ENCODE results near the gene SLC38A10.
A peak's percentile ranks its signal among the peaks of the same experiment; 100 is the strongest.

The SLC38A10 gene

DNA sequence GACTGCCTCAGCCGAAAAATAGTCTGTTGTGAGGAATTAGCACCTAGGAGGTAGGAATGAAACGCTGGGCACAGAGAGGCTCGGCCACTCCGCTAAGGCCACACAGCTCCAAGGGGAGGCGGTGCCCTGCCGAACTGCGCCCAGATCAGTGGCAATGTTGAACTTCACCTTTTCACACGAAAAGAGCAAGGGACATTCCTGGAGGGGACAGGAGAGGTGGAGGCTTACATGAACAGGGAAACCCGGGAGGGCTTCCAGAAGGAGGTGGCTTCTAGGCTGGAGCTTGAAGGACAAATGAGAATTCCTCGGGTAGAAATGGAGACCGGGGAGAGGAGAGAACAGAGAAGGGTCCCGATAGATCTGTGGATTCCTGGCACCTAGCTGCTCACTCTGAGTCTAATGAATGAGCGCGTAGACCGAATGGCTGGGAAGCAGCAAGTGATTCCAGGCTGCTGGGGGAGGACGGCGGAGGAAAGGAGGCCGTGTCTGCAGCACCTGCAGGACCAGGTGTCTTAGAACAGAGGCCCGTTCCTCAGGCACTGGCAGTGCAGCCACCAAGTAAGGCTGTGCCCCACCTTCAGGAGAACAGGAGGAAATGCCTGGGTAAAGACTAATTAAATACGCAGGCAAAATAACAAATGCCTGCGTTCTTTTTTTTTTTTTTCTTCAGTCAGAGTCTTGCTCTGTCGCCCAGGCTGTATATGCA is 722 bp upstream of the SLC38A10 start:
- DNase-seq, result no peak

DNA sequence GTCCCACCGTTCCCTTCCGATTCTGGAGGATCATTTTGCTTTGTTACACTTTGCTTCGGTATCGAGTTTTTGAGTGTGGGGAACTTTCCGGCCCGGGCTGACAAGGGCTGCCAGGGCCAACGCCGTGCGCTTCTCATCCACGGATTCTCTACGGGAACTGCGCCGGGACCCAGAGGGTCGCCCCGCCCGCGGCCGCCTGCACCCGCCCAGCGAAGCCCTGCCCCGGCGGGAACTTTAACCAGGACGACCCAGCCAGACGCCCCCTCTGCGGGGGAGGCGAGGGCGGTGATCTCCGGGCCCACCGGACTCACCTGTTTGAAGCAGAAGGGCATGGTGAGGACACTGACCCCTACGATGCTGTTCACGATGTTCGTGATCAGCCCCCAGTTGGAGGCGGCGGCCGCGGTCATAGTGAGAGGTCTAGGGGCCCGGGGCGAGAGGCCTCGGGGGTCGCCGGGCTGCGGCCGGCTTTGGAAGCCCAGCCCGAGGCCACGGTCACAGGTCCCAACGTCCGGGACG is 536 bp downstream of the SLC38A10 start:
- no peak for DNase-seq

DNA sequence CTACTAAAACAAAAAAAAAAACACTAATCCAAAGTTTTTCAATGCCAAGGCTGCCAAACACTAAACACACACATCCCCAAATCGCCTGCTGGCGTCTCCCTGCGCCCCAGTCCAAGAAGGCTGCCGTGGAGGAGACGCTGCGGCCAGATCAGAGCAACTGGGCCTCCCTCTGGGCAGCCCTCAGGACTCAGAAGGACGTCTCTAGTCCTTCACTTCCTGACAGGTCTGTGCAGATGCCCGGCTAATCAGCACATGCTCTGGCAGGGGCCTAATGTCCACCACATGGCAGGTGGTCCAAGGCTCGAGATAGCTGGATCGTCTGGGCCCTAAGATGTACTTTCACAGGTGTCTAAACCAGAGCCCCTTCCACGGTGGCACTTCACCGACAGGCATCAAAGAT is 2.7 kb downstream of the SLC38A10 start:
- no peak for DNase-seq

DNA sequence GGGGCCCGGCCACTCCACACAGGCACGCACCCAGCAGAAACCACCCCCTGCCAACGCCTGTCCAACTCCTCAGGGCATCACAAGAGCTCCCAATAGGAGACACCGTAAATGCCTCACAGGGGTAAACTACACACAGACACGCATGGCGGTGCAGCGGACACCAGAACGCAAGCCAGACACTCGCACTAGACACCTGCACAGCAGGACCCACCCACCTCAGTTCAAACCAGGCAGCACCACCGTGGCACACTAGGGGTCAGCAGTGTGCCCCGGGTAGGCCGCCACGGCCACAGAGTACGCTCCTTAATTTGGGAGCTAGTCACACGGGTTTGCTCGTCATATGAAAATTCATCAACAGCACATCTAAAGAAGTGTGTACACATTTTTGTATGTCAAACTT is 3.4 kb downstream of the SLC38A10 start:
- DNase-seq, result no peak

DNA sequence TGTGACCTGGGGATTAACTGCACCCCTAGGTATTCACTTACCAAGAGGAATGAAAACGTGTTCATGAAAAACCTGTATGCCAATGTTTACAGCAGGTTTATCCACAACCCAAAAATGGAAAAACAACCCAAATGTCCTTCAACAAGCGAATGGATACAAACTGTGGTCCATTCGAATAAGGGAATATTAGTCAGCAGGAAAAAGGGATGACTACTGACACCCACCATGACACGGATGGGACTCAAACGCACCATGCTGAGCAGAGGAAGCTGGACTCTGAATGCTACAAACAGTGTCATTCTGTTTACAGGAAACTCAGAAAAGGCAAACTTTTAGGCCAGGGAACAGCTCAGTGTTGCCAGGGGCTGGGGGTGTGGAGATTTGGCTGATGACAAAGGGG is 4.9 kb downstream of the SLC38A10 start:
- no peak for DNase-seq

DNA sequence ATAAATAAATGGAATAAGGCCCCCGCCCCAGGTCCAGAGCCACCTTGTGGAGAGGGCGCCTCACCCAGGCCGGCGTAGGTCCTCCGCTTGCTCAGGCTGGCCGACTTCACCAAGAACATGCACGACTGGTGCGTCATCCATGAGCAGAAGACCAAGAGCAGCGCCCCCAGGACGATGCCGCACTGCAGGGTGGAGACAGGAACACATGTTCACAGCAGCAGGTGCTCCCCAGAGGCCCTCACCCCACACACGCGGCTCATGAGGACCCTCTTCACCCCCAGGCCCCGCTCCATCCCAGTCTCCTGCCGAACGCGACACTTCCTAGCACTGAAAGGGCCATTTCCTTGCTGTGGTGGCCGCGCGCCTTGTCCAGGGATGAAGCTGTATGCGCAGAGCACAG is 5.5 kb downstream of the SLC38A10 start:
- DNase-seq, result no peak

DNA sequence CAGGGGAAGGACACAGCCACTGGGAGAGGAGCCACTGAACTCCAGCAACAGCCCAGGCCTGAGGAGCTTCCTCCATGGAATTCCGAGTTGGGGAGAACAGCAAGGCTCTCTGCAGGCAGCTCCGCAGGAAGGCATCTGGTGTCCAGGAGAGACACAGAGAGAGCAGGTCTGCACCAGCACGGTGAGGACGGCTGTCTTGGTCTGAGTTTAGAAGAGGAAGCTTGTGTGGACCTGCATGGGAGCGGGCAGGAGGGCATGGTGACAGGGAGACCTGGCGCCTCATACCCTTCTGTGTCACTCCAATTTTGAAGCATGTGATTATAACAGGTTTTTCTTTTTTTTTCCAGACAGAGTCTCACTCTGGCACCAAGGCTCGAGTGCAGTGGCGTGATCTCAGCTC is 6.4 kb downstream of the SLC38A10 start:
- DNase-seq, result no peak

DNA sequence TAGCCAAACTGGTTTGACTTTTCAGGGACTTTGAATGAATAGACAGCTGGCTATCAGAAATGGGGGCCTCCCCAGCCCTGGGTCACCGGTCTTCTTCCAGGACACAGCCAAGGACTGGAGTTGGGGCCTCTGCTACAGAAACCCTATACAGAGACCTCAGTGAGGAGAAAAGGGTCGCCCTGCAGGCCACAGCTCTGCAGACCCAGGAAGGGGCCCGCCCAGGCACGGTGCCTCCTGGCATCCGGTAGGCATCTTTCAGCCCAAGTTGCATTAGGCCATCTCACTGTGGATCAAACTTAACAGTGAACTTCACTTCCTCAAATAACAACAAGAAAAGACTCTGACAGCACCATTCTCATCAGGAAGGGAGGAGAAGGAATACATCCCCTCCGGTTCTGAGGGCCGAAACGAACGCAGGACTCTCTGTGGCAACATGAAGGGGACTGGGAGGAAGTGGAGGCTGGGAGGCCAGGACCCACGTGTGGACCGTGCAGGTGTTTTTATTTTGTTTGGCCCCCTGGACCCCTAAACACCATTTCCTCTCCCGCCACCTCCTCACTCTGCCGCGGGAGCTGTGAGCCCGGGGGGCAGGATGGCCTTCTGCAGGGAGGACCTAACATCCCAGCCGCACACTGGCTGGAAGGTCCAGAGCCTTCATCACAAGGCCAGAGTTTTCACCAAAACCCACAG is 7.2 kb downstream of the SLC38A10 start:
- DNase-seq, result no peak

DNA sequence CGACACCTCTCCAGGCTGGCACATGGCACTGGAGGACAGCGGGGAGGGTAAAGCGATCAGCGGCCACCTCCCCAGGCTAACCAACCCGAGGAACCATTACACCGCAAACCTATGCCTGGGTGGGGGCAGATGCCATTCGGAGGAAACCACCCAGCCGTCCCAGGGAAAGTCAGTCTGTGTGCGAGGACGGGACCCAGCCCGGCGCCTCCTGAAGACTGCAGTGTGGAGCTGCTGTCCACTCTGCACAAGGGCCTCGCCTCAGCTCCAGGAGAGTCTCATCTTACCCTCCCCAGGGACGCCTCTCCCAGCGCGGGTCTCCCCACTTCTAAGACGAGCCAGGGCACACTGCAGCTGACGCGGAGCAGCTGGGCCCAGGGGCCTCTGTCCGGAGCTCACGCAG is 8.0 kb downstream of the SLC38A10 start:
- no peak for DNase-seq

DNA sequence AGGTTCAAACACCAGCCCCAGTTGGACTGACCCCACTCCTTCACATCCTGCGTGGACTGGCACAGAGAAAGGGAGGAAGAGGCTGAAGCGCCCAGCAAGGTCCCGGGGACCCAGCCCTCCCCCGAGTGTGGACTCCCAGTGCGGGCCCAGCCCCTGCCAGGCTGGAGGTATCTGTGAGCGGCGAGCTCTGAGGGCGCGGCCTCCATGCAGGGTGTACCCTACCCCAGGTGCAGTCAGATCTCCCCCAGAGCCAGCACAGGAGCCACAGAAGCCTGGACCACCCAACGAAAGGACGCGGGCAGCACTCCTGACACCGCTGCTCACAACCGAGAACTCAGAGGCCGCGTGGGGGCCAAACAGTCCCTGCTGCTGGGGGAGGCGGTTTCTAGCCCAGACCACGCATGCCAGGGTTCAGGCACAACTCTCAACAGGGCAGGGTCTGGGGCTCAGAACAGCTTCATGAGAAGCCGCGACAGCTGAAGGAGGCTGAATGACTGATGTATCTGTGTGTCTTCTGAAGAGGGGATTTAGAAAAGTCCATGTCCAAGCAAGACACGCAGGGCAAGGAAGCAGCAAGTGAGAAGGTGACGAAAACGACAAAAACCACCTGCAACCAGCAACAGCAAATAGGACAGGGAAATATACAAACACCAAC is 8.5 kb downstream of the SLC38A10 start:
- DNase-seq, result no peak

DNA sequence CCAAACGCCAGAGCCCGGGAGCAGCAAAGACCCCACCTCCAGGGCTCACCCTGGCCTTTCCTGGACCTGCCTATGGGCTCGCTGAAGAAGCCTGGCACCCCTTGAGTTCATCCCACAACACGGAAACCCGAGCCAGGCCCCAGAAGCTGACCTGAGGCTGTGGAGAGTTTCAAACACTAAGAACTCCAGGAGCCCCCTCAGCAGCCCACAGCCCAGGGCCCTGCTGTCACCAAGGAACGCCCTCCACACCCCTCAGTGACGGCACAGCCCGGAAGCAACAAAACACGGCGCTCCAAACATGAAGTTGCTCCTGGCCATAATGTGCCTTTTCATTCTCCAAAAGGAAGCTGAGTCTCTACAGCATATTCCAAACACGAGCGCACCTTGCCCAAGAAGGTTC is 9.2 kb downstream of the SLC38A10 start:
- no peak for DNase-seq

DNA sequence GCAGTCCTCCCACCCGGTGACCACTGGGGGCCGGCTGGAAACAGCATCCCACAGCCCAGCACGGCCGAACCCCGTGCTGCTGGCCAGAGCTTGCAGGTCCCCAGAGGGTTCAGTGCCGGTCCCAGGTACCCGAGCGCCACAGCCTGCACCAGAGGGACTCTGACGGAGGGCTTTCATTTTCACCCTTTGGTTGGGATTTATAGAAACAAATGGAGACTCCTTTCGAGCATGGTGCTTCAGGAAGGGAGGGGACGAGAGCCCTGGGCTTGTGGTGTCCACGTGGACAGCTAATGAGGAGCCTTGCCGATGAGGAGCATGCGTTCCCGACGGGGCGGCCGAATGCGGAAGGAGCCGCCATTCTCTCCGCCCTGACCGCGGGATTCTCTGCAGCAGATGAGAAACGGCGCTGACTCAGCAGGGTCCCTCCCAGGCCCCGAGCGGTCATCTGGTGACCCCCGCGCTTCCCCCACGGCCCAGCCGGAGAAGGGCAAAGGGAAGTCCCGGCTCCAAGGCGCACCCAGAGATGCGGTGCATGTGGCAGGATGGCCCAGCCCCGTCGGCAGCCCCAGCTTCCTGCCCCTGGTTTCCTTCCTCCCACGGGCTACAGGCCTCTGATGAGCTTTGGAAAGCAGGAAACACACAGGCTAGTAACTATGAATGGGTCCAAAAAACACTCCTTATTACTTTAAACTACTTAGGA is 9.8 kb downstream of the SLC38A10 start:
- DNase-seq, result no peak

DNA sequence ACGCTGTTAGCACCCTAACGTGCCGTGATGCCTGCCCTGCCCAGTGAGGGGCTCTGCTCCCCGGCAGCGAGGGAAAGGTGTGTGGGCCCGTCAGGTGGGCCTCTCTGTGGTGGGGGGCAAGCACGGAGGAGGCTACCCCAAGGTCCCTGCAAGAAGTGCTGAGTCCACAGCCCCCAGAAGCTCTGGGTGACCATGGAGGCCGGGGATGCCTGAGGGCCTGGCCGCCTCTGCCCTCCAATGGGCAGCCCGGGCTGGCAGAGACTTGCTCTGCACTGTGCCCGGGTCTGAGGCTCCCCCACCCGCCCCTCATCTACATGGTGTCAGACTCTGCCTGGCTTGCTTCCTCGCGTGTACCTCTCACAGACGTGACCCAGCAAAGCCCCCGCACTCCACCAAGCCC is 12.2 kb downstream of the SLC38A10 start:
- DNase-seq, result no peak

DNA sequence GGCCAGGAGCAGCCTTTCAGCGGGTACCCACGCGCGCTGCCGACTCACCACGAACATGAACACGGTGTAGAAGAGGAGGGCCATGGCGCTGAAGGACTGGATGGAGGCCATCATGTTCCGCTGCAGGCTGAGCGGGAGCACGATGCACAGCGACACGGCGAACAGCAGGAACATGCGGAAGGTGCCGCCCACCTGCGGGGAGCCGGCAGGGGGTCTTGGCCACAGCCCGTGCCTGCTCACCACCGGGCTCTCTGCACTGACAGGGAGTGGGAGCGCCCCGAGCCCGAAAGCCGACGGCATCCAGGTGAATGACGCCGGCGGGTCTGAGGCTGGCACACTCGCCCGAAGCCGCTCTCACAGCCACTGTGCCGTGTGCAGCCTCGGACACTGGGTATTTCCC is 13.0 kb downstream of the SLC38A10 start:
- DNase-seq, result no peak

DNA sequence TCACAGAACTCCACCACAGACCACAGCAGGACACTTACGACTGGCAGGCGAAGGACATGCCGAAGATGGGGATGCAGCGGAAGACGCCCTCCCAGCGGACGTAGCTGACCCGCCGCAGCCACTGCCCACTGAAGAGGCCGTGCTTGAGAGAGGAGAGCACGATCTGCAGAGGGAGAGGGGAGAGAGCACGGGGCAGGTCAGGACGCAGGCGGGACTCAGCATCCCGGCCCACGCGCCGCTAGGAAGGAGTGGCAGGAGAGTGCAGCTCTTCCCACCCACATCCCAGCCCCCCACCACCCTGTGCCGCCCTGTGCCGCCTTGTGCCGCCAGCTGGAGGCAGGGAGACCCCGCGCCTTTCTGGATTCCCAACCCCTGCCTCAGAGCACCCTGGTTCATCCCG is 14.5 kb downstream of the SLC38A10 start:
- no peak for DNase-seq

DNA sequence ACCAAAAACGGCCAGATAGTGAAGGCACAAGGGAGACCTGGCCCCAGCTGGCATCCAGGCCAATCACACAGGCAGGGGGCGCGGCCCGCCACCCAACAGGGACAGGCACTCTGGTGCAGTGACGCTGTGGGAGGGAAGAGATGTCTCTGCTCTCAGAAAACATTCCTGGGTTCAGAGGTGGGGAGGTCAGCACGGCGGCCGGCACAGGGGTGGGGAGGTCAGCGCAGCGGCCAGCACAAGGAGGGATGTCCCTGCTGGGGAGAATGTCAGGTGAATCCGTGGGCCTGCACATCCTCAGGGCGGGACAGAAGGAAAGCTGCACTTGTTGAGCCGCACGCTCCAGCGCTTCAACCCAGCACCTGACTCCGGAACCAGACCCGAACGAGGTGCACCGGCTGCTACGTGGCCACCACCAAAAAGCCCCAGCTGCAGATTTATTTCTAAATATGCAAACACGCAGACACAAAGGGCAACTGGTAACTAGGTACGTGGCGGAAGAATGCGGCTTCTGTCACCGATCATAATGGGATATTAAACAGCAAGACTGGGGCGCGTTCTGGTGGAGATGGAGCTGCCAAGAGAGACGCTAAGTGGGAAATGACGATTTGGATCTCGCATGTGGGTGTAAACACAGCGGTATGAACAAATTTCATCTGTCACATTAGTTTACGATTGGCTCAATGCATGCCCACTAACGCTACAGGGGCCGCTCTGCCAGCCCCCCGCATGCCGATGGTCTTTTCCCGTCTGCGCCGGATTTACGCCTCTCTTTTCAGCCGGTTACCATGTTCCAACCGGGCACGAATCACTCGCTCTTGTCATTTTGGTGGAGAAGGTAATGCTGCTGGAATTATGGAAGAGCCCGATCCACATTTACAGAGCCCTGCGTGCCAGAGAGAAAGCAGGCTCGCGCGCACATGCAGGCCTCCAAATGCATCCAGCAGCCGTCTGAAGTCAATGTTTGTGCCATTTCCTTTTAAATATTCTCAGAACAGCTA is 15.5 kb downstream of the SLC38A10 start:
- DNase-seq, result no peak

DNA sequence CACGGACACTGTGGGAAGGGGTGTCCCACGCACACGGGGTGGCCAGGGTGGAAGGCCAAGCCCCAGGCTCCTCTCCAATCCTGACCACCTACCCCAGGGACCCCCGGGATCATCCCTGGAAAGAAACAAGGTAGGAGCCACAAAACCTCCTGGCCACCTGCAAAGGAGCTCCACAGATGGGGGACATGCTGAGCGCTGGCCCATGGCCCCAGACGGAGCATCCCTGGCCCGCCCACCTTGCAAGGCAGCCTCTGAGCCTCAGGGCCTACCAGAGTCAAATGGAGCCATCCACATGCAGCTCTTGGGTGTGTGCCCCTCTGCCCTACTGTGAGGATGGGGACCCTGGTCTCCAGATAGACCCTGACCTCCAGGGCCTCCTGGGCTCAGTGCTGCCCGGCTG is 16.3 kb downstream of the SLC38A10 start:
- no peak for DNase-seq

DNA sequence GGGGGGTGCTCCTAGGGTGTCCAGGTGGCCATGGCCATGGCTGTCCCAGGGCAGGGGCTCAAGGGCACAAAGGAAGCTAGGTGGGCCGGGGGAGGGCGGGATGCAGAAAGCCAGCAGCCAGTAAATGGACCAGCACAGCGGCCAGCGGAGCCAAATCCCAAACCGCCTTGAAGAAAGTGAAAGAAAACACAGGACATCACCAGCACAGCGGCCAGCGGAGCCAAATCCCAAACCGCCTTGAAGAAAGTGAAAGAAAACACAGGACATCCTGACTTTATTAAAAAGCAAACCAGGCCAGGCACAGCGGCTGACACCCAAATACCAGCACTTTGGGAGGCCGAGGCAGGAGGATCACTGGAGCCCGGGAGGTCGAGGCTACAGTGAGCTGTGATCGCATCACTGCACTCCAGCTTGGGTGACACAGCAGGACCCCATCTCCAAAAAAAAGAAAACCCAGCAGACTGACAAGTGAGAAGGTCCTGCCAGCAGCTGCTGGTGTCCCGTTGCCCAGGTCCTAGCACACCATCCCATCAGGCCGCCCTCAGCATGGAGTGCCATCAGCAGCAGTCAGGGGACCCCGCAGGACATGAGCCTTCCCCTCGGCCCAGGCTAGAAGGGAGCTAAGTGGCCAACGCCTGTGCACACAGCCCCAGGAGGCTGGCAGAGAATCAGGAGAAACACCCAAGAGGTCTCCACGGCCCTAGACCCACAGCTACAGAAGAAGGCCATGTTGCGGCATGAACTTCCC is 17.0 kb downstream of the SLC38A10 start:
- DNase-seq, result no peak

DNA sequence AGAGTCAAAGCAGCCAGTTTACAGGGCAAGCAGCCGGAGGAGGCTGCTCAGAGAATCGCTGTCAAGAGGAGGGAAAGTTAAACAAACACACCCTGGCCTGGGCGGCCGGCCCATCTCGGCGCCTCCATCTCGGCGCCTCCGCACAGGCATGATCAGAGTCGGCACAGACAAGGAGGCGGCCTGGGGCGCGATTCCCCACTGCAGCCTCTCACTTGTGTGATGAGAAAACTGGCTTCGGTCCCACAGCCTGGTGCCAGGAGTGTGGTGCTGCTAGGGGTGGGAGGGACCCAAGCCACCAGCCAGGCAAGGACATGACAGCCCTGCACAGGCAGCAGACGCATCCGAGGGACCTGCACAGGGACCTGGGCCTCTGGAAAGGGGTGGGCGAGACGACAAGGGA is 17.7 kb downstream of the SLC38A10 start:
- peak; percentile 38 for DNase-seq

DNA sequence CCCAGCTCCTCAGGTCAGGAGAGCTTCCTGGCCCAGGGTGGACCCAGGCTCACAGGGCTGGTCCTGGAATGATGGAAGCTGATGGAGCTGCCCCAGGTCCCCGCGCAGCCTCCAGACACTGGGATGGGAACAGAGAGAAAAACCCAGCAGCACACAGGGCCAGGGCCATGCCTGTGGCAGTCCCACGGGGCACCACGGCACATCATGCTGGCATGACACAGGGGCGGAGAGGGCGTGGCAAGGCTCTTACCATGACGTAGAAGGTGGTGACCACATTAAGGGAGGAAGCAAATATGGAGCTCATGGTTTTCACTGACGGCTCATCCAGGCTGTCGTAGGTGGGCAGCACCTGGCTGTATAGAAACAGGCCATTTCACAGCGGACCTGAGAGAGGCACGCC is 18.3 kb downstream of the SLC38A10 start:
- DNase-seq, result no peak

DNA sequence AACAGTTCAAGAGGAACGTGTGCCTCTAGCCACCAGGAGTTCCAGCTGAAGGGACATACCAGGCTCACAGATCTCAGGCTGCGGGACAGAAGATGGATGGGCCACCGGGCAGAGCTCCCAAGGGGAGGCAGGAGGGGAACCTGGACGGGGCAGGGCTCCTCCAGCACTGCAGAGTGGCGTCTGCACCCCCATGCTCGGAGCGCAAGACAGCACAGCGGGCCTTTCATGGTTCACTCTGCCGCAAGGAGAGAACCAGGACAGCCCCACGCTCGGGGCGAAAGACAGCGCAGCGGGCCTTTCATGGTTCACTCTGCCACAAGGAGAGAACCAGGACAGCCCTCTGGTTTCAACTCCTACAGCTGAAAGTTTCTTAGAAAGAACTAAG is 20.6 kb downstream of the SLC38A10 start:
- DNase-seq, result no peak
